Measurements from ENCODE around the gene EXOC3L4. TPM values are rescaled to one million over a fixed set of nuclear protein-coding genes. Genes with fewer than 3 reads are reported as not detected.

The EXOC3L4 gene
- total RNA-seq, 2 experiments from 2014 or later = not detected

GRCh38 chr14:103109535-103110441, 15.3 kb downstream of the EXOC3L4 start:
- Histone ChIP-seq H3K36me3 (ENCODE audit: insufficient read depth, low read length) (no peaks in the 10 kb centered on the region), H4K20me1 (ENCODE audit: insufficient read depth, low read length) (no peaks in the 10 kb centered on the region), H3K79me2 (ENCODE audit: insufficient read depth, low read depth, low read length) (no peaks in the 10 kb centered on the region), H3K4me1 (ENCODE audit: insufficient read depth, low read length, poor library complexity, severe bottlenecking) (peaks cover 37% of the 10 kb centered on the region), H3K4me3 (ENCODE audit: low read depth, low read length, poor library complexity, severe bottlenecking) (no peak overlapping the region), H3K9me2 (ENCODE audit: insufficient read depth, low read length) (no peaks in the 10 kb centered on the region), H3K4me2 (ENCODE audit: low read length) (no peak overlapping the region), H3K27ac (ENCODE audit: low read depth, low read length, poor library complexity, severe bottlenecking) (no peak overlapping the region), H3K9me3 (ENCODE audit: low read length) (no peaks in the 10 kb centered on the region), H2AFZ (ENCODE audit: low read length) (no peak overlapping the region)
- no peak for DNase-seq (ENCODE audit: low spot score)
- CTCF ChIA-PET (ENCODE audit: unreplicated experiment) = interaction anchor here (0.6 kb wide), 1 partner anchor 26 kb away, joined by 3 read pairs; the partner anchor contains the start of gene LBHD2
- no TSS peak for BruUV-seq (replicated peaks)
- POLR2A ChIA-PET = interaction anchor here (0.6 kb wide), 1 partner anchor 71 kb away, joined by 3 read pairs; no protein-coding TSS in a partner anchor
- TF ChIP-seq CTCF (conservative IDR thresholded peaks at IDR 0.05; ENCODE audit: low read length) (no peak), EZH2phosphoT487 (IDR thresholded peaks at IDR 0.05; ENCODE audit: borderline replicate concordance, low read depth, low read length) (no peak)
- intact Hi-C loops (cut with micrococcal nuclease; ENCODE audit: unreplicated experiment) = no loop called here

GRCh38 chr14:103110681-103111231, 16.2 kb downstream of the EXOC3L4 start:
- H3K4me2 ChIP-seq (ENCODE audit: low read length) = no peak overlapping the region; the same call in 1 of the 2 replicates
- no peak overlapping the region for H3K4me3 ChIP-seq (ENCODE audit: low read depth, low read length, poor library complexity, severe bottlenecking)
- ChIA-PET POLR2A (interaction anchor here (0.6 kb wide), 1 partner anchor 70 kb away, joined by 3 read pairs; no protein-coding TSS in a partner anchor), CTCF (ENCODE audit: unreplicated experiment) (no interaction called here)
- no peak overlapping the region for H2AFZ ChIP-seq (ENCODE audit: low read length)
- no peaks in the 10 kb centered on the region for H4K20me1 ChIP-seq (ENCODE audit: insufficient read depth, low read length)
- H3K9me2 ChIP-seq (ENCODE audit: insufficient read depth, low read length) = no peaks in the 10 kb centered on the region
- no peaks in the 10 kb centered on the region for H3K36me3 ChIP-seq (ENCODE audit: insufficient read depth, low read length)
- TF ChIP-seq CTCF (conservative IDR thresholded peaks at IDR 0.05; ENCODE audit: low read length) = no peak
- no peak for TF ChIP-seq EZH2phosphoT487 (IDR thresholded peaks at IDR 0.05; ENCODE audit: borderline replicate concordance, low read depth, low read length)
- no TSS peak for BruUV-seq (replicated peaks)
- intact Hi-C loops (cut with micrococcal nuclease; ENCODE audit: unreplicated experiment) = no loop called here
- no peaks in the 10 kb centered on the region for H3K79me2 ChIP-seq (ENCODE audit: insufficient read depth, low read depth, low read length)
- H3K27ac ChIP-seq (ENCODE audit: low read depth, low read length, poor library complexity, severe bottlenecking) = no peak overlapping the region
- H3K4me1 ChIP-seq (ENCODE audit: insufficient read depth, low read length, poor library complexity, severe bottlenecking) = peaks cover 29% of the 10 kb centered on the region
- no peaks in the 10 kb centered on the region for H3K9me3 ChIP-seq (ENCODE audit: low read length)
- DNase-seq (ENCODE audit: low spot score) = no peak

Data from OCI-LY7 (cell line).